GM12875 (cell line): ENCODE data around the gene SPAG8.

Experiments
- H3K4me3 ChIP-seq: one replicate; pipeline ENCODE4 v1.5.1; 2011; ENCODE audit warnings: low read depth, low read length, control low read depth
- TF ChIP-seq, protein P1 (sequence below): IDR thresholded peaks from 2 replicates; pipeline ENCODE4 v1.5.1; 2011; ENCODE audit warnings: low read depth, mild to moderate bottlenecking, control low read depth, inconsistent platforms, low read length, moderate library complexity, borderline replicate concordance; ENCODE audit not compliant: insufficient read depth

SPAG8 gene

DNA sequence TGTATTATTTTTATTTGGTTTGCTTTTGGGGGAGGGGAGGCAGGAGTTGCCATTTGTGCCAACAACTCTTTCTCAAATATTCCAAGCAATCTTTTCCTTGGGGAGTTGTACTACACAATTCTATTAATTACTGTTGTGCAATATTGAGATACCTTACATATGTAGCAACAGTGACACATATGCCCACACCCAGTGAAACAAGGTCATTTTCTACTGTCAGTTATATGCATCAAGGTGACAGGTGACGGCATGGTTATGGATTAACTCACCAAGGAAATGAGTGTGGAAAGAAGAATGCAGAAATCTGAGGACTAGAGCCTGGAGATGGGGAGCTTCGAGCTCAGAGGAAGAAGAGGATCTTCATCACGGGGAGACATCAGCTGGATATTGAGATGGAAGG lies 40.1 kb downstream of the SPAG8 start:
- no peak overlapping the region for H3K4me3 ChIP-seq
- TF ChIP-seq, protein P1, sequence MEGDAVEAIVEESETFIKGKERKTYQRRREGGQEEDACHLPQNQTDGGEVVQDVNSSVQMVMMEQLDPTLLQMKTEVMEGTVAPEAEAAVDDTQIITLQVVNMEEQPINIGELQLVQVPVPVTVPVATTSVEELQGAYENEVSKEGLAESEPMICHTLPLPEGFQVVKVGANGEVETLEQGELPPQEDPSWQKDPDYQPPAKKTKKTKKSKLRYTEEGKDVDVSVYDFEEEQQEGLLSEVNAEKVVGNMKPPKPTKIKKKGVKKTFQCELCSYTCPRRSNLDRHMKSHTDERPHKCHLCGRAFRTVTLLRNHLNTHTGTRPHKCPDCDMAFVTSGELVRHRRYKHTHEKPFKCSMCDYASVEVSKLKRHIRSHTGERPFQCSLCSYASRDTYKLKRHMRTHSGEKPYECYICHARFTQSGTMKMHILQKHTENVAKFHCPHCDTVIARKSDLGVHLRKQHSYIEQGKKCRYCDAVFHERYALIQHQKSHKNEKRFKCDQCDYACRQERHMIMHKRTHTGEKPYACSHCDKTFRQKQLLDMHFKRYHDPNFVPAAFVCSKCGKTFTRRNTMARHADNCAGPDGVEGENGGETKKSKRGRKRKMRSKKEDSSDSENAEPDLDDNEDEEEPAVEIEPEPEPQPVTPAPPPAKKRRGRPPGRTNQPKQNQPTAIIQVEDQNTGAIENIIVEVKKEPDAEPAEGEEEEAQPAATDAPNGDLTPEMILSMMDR: no peak

DNA sequence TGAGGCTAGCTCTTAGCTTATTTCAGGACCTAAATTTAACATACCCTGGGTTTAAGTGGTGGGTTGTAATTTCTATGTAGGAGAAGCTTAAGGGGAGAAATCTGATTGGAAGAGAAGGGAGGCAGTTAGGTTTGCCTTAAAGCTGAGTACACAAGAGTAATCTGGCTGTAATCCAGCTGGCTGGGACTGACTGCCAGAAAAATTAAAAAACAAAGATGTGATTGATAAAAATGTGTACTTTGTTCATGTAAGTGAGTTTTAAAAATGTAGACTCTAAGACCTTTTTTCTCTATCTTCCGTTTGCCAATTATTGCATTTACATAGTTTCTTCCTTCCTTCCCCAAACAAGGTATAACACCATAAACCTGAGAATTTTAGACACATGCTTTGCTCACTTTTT lies 40.5 kb downstream of the SPAG8 start:
- TF ChIP-seq, protein P1: no peak
- no peak overlapping the region for H3K4me3 ChIP-seq

DNA sequence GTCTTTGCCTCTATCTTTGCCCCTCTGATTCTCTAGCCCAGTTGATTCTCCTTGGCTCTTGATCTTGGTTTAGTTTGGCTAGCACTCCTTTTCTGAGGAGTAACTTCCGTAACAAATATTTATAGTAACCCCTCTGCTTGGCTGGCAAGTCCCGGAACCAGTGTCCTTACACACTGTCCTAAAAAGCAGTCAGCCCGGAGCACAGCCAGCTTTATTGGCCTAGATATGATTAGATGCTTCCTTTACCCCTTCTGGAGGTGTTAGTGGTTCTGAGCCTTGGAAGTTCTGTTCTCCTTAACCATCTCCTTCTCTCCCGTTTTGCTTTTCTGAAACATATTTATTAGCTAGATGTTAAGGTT lies 41.0 kb downstream of the SPAG8 start:
- TF ChIP-seq, protein P1: no peak
- no peak overlapping the region for H3K4me3 ChIP-seq

DNA sequence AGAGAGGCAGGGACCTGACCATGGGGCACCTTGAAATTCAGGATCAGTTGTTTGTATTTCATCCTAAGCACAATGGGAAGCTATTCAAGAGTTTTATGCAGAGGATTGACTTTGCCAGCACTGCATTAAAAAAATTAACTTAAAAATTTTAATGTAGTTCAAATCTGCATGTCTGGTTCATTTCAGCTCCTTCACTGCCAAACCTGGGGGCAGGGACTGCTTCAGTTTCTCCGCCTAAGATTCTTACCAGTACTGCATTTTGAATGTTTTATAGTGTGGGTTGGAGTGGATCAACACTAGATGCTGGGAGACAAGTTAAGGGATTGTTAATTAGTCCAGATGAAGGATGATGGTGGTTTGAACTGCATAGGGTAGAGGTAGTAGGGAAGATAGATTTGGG lies 42.3 kb downstream of the SPAG8 start:
- no peak overlapping the region for H3K4me3 ChIP-seq
- TF ChIP-seq, protein P1: no peak

DNA sequence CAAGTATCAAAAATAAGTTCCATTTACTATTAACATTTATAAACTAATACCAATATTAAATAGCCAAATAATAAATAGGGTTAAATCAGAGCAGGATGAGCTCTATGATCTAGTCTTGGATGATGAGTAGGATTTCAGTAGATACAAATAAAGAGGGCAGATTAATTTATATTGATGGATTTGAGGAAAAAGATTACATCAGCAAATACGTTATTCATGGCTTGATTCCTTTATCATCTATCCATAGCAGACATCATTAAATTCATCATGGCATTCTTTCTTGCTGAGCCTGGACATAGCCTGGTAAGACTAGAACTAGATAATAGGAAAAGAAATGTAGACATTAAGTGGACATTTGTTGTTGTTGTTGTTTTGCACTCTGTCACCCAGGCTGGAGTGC lies 44.6 kb downstream of the SPAG8 start:
- TF ChIP-seq, protein P1: no peak

DNA sequence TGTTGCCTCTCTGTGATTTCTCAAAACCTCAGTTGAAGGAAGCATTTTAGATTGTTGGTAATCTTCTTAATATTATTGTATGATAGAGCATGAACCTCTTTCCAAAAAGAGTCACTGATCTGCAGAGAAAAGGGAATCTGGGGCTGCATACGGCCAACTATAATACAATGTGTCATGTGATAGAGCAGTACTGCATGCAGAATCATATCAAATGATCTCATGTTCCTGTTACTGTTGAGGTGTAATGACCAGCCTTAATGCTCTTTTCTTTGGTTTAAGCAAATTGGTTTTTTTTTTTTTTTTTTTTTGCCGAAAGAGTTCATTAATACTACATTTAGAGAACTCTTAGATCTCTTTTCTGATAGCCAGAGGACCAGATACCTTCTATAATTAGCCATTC lies 45.1 kb downstream of the SPAG8 start:
- H3K4me3 ChIP-seq: no peak overlapping the region
- TF ChIP-seq, protein P1: no peak

More for the DNA sequence above, 44.6 kb downstream of the SPAG8 start:
- H3K4me3 ChIP-seq: no peak overlapping the region

DNA sequence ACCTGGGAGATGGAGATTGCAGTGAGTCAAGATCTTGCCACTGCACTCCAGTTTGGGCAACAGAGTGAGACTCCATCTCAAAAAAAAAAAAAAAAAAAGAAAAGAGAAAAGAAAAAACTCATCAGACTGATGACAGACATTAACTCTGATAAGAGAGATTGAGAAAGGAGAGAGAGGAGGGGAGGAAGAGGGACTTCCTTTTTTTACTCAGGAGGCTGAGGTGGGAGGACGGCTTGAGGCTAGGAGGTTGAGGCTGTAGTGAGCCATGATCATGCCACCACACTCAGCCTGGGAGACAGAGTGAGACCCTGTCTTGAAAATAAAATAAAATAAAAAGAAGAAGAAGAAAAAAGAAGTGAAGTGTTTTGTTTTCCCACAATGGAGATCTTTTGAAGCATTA lies 48.3 kb downstream of the SPAG8 start:
- TF ChIP-seq, protein P1: no peak
- H3K4me3 ChIP-seq: no peak overlapping the region
